ENCODE results near the gene STX8. TPM values are rescaled to one million over a fixed set of nuclear protein-coding genes. Genes with fewer than 3 reads are reported as not detected.

STX8 gene
- total RNA-seq, 4 donors from 2014 or later = 22.0 to 67.3 (median 46.5) TPM

DNA sequence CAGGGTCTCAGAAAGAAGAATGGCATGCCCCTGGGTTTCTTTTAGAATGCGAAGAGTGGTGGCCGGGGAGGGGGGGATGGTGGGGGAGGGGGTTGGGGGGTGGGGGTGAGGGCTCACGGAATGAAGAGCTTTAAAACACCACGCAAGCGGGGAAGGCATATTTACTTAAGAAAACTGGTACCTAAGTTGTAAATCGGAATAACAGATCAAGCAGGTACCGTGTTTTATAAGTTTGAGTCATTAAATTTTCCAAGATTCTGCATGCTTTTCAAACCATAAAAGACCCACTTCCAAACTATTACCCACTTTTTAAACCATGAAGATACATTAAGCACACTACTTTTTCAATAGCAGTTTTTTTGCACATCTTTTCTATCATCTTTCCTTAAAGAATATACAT is 130.2 kb downstream of the STX8 start:
- H3K4me3 ChIP-seq = no peak overlapping the region
- no peaks in the 10 kb centered on the region for H3K9me3 ChIP-seq
- intact Hi-C loops (cut with DNase I; ENCODE audit: low total_unique reads) = no loop called here
- TF ChIP-seq, protein P1, sequence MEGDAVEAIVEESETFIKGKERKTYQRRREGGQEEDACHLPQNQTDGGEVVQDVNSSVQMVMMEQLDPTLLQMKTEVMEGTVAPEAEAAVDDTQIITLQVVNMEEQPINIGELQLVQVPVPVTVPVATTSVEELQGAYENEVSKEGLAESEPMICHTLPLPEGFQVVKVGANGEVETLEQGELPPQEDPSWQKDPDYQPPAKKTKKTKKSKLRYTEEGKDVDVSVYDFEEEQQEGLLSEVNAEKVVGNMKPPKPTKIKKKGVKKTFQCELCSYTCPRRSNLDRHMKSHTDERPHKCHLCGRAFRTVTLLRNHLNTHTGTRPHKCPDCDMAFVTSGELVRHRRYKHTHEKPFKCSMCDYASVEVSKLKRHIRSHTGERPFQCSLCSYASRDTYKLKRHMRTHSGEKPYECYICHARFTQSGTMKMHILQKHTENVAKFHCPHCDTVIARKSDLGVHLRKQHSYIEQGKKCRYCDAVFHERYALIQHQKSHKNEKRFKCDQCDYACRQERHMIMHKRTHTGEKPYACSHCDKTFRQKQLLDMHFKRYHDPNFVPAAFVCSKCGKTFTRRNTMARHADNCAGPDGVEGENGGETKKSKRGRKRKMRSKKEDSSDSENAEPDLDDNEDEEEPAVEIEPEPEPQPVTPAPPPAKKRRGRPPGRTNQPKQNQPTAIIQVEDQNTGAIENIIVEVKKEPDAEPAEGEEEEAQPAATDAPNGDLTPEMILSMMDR (IDR thresholded peaks at IDR 0.05) = no peak
- no peak for TF ChIP-seq POLR2A (IDR thresholded peaks at IDR 0.05)
- H3K4me1 ChIP-seq = no peaks in the 10 kb centered on the region
- DNase-seq = no peak
- no peak overlapping the region for H3K27ac ChIP-seq
- H3K36me3 ChIP-seq = no peaks in the 10 kb centered on the region
- H3K27me3 ChIP-seq = no peaks in the 10 kb centered on the region

DNA sequence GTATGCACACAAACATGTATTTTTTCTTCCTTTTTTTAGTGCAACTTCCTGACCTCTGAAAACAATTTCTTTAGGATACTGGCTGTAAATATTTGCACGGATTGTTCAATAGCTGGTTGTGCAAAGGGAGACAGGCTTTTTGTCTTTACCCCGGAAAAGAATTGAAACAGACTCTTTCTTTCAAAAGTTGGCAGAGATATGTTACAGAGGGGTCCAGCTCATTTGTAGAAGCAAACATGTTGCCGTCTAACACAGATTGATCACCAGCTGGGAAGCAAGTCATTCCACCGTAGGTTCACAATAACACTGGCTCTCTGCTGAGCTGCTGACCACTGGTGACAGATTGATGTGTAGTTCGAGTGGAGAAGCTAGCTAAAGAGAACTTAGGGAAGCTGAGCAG is 130.9 kb downstream of the STX8 start:
- Histone ChIP-seq H3K27ac (no peak overlapping the region), H3K9me3 (no peaks in the 10 kb centered on the region), H3K4me3 (no peak overlapping the region), H3K36me3 (no peaks in the 10 kb centered on the region), H3K27me3 (no peaks in the 10 kb centered on the region), H3K4me1 (no peaks in the 10 kb centered on the region)
- no peak for DNase-seq
- no peak for TF ChIP-seq POLR2A (IDR thresholded peaks at IDR 0.05)
- TF ChIP-seq, protein P1 (IDR thresholded peaks at IDR 0.05) = no peak
- intact Hi-C loops (cut with DNase I; ENCODE audit: low total_unique reads) = no loop called here

DNA sequence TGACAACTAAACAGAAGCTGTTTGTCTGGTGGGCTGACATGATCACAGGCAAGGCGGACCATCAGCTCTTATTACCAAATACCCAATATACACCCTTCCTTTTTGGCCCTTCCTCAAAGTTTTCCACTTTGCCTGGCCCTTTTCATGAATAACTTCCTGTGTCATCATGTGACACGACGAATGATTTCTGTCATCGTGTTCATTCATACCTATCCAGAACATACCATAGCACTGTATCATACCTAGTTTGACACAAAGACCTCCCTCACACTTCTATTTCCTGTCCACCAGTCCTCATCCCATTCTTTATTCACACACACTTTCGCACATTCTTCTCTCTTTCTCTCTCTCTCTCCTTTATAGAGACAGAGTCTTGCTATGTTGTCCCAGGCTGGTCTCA is 131.8 kb downstream of the STX8 start:
- H3K4me3 ChIP-seq = no peak overlapping the region
- TF ChIP-seq, protein P1 (IDR thresholded peaks at IDR 0.05) = no peak
- no peaks in the 10 kb centered on the region for H3K9me3 ChIP-seq
- DNase-seq = no peak
- no peaks in the 10 kb centered on the region for H3K27me3 ChIP-seq
- no peak overlapping the region for H3K27ac ChIP-seq
- H3K36me3 ChIP-seq = no peaks in the 10 kb centered on the region
- no peaks in the 10 kb centered on the region for H3K4me1 ChIP-seq
- intact Hi-C loops (cut with DNase I; ENCODE audit: low total_unique reads) = no loop called here

DNA sequence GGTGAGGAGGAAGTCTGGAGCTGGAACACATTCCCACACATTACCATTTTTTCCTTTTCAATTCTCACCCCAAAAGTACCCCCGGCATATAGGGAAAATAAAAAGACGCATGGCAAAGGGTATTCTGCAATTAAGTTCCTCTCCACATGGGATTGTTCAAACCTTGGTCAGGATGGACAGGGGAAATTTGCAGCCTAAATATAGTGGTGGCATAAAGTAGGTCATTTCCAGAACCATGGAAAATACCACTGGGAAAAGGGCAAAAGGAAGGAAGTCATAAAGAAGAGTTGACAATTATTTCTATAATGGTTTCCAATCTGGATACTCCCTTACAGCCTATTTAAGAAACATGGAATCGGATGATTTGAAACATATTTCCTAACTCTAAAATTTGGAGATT is 135.8 kb downstream of the STX8 start:
- Histone ChIP-seq H3K27me3 (no peaks in the 10 kb centered on the region), H3K27ac (no peak overlapping the region), H3K36me3 (no peaks in the 10 kb centered on the region), H3K9me3 (no peaks in the 10 kb centered on the region), H3K4me3 (no peak overlapping the region), H3K4me1 (no peaks in the 10 kb centered on the region)
- intact Hi-C loops (cut with DNase I; ENCODE audit: low total_unique reads) = no loop called here
- no peak for DNase-seq
- no peak for TF ChIP-seq POLR2A (IDR thresholded peaks at IDR 0.05)
- TF ChIP-seq, protein P1 (IDR thresholded peaks at IDR 0.05) = no peak

DNA sequence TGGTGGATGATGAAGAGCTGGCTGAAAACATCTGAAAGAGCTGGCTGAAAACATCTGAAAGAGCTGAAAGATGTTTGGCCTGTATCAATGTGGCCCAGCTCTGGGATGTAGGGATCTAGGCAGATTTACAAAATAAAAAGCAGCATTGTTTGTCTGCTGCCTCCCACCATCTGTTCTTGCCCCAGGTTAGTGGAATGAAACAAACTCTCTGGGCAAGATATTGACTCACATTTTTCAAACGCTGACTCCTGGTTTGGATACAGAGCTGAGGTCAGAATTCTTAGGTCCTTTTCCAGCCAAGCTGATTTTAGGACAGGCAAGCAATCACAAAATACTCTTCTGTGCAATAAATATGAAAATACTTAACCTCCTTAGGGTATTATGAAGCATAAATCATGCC is 139.0 kb downstream of the STX8 start:
- Histone ChIP-seq H3K27ac (peak overlapping the region in 1 of 2 donors; percentile 12), H3K36me3 (no peaks in the 10 kb centered on the region), H3K4me1 (no peaks in the 10 kb centered on the region), H3K9me3 (no peaks in the 10 kb centered on the region), H3K27me3 (no peaks in the 10 kb centered on the region), H3K4me3 (no peak overlapping the region)
- no peak for TF ChIP-seq POLR2A (IDR thresholded peaks at IDR 0.05)
- TF ChIP-seq, protein P1 (IDR thresholded peaks at IDR 0.05) = no peak
- DNase-seq = no peak
- intact Hi-C loops (cut with DNase I; ENCODE audit: low total_unique reads) = no loop called here
